CD8-positive, alpha-beta memory T cell (primary cell): Measurements from ENCODE around the gene SGIP1. TPM values are rescaled to one million over a fixed set of nuclear protein-coding genes. Genes with fewer than 3 reads are reported as not detected.
A peak's percentile ranks its signal among the peaks of the same experiment; 100 is the strongest.
"Not testable (repeated sequence)": the region's sequence is repeated elsewhere in the genome, so short reads cannot be mapped to it uniquely, and the experiment has no call there.

ENCODE experiments used
- CTCF ChIA-PET: fragments of 350-600 bp; sonication (Branson Sonifier 250); formaldehyde crosslinking; loops from one replicate; lab custom pipeline; 2021; ENCODE audit warnings: antibody characterized with exemption; lab: Charles Lee
- POLR2A ChIA-PET: fragments of 350-600 bp; sonication (Branson Sonifier 250); formaldehyde crosslinking; loops from one replicate; lab custom pipeline; 2021; ENCODE audit warnings: antibody characterized with exemption; lab: Charles Lee
- DNase-seq, 5 donors: peaks; one replicate each; pipeline versions ENCODE4 v3.0.0 to v3.0.0-alpha.2; 2020 to 2022; ENCODE audit warnings: mixed read lengths in 1 of 5
- H3K27ac ChIP-seq: one replicate; pipeline ENCODE4 v1.7.0; 2013; ENCODE audit warnings: low read depth, mild to moderate bottlenecking, low read length, moderate library complexity
- H3K27me3 ChIP-seq: 2 replicates; pipeline ENCODE4 v1.7.0; 2013; ENCODE audit warnings: low read length, mild to moderate bottlenecking; ENCODE audit not compliant: insufficient read depth, poor library complexity, severe bottlenecking
- H3K36me3 ChIP-seq: 2 replicates; pipeline ENCODE4 v1.7.0; 2013; ENCODE audit warnings: mild to moderate bottlenecking, low read length, moderate library complexity; ENCODE audit not compliant: insufficient read depth
- H3K4me1 ChIP-seq: 2 replicates; pipeline ENCODE4 v1.7.0; 2013; ENCODE audit warnings: mild to moderate bottlenecking, low read length, moderate library complexity; ENCODE audit not compliant: insufficient read depth
- H3K4me3 ChIP-seq: 2 replicates; pipeline ENCODE4 v1.7.0; 2013; ENCODE audit warnings: mild to moderate bottlenecking, low read length
- H3K9me3 ChIP-seq: 2 replicates; pipeline ENCODE4 v1.7.0; 2013; ENCODE audit warnings: mild to moderate bottlenecking, low read length
- H3K27ac Mint-ChIP-seq, 8 donors: one replicate each; pipeline ENCODE4 v1.8.0; 2020 to 2021; ENCODE audit warnings: mixed read lengths in 8 of 8, mild to moderate bottlenecking in 6 of 8, inconsistent platforms in 3 of 8, moderate library complexity in 3 of 8
- H3K27me3 Mint-ChIP-seq, 2 donors: one replicate each; pipeline ENCODE4 v1.8.0; 2020 to 2021; ENCODE audit warnings: mixed read lengths in 2 of 2, mild to moderate bottlenecking in 1 of 2, moderate library complexity in 1 of 2
- H3K36me3 Mint-ChIP-seq, 3 donors: one replicate each; pipeline ENCODE4 v1.8.0; 2020 to 2021; ENCODE audit warnings: mixed read lengths in 3 of 3, inconsistent platforms in 1 of 3, mild to moderate bottlenecking in 1 of 3
- H3K4me1 Mint-ChIP-seq, 3 donors: one replicate each; pipeline ENCODE4 v1.8.0; 2020 to 2021; ENCODE audit warnings: mixed read lengths in 3 of 3, inconsistent platforms in 1 of 3, mild to moderate bottlenecking in 1 of 3
- H3K4me3 Mint-ChIP-seq, 7 donors: one replicate each; pipeline ENCODE4 v1.8.0; 2020 to 2021; ENCODE audit warnings: mixed read lengths in 7 of 7, mild to moderate bottlenecking in 6 of 7, moderate library complexity in 4 of 7, inconsistent platforms in 2 of 7
- H3K9me3 Mint-ChIP-seq, 5 donors: one replicate each; pipeline ENCODE4 v1.8.0; 2020 to 2022; ENCODE audit warnings: mixed read lengths in 5 of 5, mild to moderate bottlenecking in 3 of 5, moderate library complexity in 2 of 5, inconsistent platforms in 1 of 5
- polyA plus RNA-seq: library from polyadenylated mRNA; unstranded; fragments of 300-500 nt; fragmentation: Illumina TruSeq; gene quantifications from one replicate; pipeline ENCODE4 v1.2.3, GENCODE V29; 2021
- total RNA-seq, 2 experiments: library from RNA; stranded (reverse); gene quantifications; one replicate each; pipeline ENCODE4 v1.2.3, GENCODE V29; 2021

SGIP1 gene
- total and polyA plus RNA-seq, 3 experiments from 2014 or later, result not detected

DNA sequence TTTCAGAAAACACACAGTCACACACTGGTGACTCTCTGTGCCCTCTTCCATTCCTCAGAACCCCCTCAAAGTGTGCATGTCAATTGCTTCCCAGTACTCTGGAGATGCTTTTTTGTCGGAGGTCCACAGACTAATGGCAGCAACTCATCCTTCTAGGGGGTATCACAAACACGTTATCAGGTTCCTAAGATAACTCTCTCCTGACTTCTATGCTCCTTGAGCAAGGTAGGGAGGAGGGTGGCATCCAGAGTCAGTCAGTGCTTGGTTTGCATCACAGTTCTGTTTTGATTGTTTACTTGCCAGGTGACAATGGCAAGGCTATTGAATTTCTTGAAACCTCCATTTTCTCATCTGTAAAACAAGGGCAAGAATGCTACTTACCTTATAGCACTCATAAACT lies 178.9 kb downstream of the SGIP1 start:
- Histone ChIP-seq H3K4me1 (no peaks in the 10 kb centered on the region), H3K36me3 (no peaks in the 10 kb centered on the region), H3K27me3 (no peaks in the 10 kb centered on the region), H3K9me3 (no peaks in the 10 kb centered on the region), H3K4me3 (no peak overlapping the region), H3K27ac (no peak overlapping the region)
- ChIA-PET POLR2A (no interaction called here), CTCF (no interaction called here)
- Mint-ChIP-seq H3K27ac (no peak overlapping the region), H3K27me3 (peaks cover 3 to 46% of the 10 kb centered on the region in 2 donors), H3K36me3 (no peaks in the 10 kb centered on the region), H3K4me3 (no peak overlapping the region), H3K4me1 (no peaks in the 10 kb centered on the region), H3K9me3 (no peaks in the 10 kb centered on the region)
- DNase-seq, result no peak

DNA sequence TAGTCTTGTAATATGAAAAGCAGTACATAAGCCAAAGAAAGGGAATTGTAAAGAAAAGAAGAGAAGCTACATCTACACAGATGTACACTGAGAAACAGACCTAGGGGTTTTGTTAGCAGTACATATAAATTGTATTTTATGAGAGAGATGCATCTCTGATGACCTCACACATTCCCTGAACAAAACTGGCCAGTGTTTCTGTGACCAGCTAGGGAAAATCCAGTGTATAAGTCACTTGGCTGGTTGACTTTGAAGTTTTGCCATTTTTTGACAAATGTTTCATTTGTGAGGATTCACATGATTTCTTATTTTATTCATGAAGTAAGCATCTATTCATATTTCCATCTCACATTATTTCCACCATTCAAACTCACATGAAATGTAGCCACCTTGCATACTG lies 190.0 kb downstream of the SGIP1 start:
- Mint-ChIP-seq H3K4me1 (peaks cover under 1 to 5% (median 4%) of the 10 kb centered on the region in 3 donors), H3K27me3 (peaks cover 9 to 42% of the 10 kb centered on the region in 2 donors), H3K9me3 (peaks cover 0 to under 1% (median 0%) of the 10 kb centered on the region in 5 donors), H3K27ac (no peak overlapping the region), H3K36me3 (no peaks in the 10 kb centered on the region), H3K4me3 (no peak overlapping the region)
- no peaks in the 10 kb centered on the region for H3K36me3 ChIP-seq
- H3K27ac ChIP-seq, result no peak overlapping the region
- POLR2A ChIA-PET, result no interaction called here
- H3K27me3 ChIP-seq, result no peaks in the 10 kb centered on the region
- H3K9me3 ChIP-seq, result no peaks in the 10 kb centered on the region
- DNase-seq, result no peak
- no peak overlapping the region for H3K4me3 ChIP-seq
- H3K4me1 ChIP-seq, result no peaks in the 10 kb centered on the region
- CTCF ChIA-PET, result no interaction called here

DNA sequence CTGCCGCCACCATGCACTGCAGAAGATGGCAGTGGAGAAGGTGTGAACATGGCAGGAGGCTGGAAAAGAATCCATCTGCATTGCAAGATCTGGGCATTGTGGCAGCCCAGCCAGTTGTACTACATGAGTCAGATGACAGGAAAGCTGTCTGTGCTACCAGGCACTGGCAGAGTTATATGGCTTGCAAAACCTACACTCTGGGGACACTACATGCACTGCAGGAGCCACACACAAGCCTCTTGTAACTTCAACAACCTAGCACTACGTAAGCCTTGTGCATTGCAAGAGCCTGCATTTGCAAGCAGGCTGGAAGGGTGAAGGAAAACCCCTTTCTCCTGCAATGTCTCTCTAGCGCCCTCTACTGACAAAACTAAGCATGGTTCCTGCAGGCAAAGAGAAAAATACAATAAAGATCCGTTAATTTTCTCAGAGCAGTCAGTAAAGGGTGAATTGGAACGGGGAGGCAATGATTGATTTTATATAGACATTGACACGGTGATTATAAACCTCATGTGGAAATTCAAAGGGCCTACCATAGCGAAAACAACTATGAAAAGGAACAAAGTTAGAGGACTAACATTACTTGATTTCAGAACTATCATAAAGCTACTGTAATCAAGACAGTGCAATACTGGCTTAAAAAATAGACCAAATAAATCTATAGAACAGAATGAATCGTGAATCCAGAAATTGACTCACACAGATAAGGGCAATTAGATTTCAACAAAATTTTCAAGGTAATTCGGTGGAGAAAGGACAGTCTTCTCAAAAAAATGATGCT lies 192.1 kb downstream of the SGIP1 start:
- Mint-ChIP-seq H3K27me3 (peaks cover 9 to 38% of the 10 kb centered on the region in 2 donors), H3K36me3 (no peaks in the 10 kb centered on the region), H3K4me1 (peaks cover 4 to 9% (median 9%) of the 10 kb centered on the region in 3 donors), H3K9me3 (peaks cover 0 to 2% (median 0%) of the 10 kb centered on the region in 5 donors), H3K27ac (no peak overlapping the region), H3K4me3 (no peak overlapping the region)
- Histone ChIP-seq H3K36me3 (no peaks in the 10 kb centered on the region), H3K4me3 (no peak overlapping the region), H3K4me1 (no peaks in the 10 kb centered on the region), H3K9me3 (no peaks in the 10 kb centered on the region), H3K27me3 (no peaks in the 10 kb centered on the region), H3K27ac (no peak overlapping the region)
- POLR2A ChIA-PET, result no interaction called here
- CTCF ChIA-PET, result interaction anchor here (0.8 to 1.4 kb wide), 6 partner anchors 8 to 767 kb away, joined by 3 to 4 read pairs (median 3); no protein-coding TSS in a partner anchor
- peak; percentile 8 to 56 (median 41) for DNase-seq

DNA sequence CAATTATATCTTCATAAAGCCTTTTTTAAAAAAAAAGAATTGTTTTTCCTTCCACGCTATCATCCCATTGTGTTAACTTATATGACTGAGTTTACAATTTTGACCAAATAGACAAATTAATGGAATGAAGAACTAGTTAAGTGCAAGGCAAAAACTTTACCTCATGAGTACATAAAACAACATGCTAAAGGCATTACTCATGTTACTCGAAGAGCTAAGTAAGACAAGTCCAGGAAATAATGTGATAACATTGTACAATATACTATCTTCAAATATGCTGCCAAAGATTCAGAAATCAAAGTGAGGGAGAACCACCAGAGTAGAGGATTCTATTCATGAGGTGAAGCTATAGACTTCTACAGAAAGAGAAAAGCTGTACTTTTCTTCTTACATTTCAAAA lies 194.1 kb downstream of the SGIP1 start:
- H3K4me3 Mint-ChIP-seq, result no peak overlapping the region
- H3K9me3 Mint-ChIP-seq, result peaks cover 0 to 2% (median 0%) of the 10 kb centered on the region in 5 donors
- H3K36me3 ChIP-seq, result no peaks in the 10 kb centered on the region
- H3K27ac Mint-ChIP-seq, result no peak overlapping the region
- no peaks in the 10 kb centered on the region for H3K36me3 Mint-ChIP-seq
- H3K27ac ChIP-seq, result no peak overlapping the region
- H3K4me1 ChIP-seq, result no peaks in the 10 kb centered on the region
- H3K4me1 Mint-ChIP-seq, result peaks cover 4 to 9% (median 9%) of the 10 kb centered on the region in 3 donors
- H3K27me3 ChIP-seq, result no peaks in the 10 kb centered on the region
- H3K4me3 ChIP-seq, result no peak overlapping the region
- DNase-seq, result no peak
- peaks cover 5 to 25% of the 10 kb centered on the region in 2 donors for H3K27me3 Mint-ChIP-seq
- CTCF ChIA-PET, result no interaction called here
- H3K9me3 ChIP-seq, result no peaks in the 10 kb centered on the region
- POLR2A ChIA-PET, result no interaction called here

DNA sequence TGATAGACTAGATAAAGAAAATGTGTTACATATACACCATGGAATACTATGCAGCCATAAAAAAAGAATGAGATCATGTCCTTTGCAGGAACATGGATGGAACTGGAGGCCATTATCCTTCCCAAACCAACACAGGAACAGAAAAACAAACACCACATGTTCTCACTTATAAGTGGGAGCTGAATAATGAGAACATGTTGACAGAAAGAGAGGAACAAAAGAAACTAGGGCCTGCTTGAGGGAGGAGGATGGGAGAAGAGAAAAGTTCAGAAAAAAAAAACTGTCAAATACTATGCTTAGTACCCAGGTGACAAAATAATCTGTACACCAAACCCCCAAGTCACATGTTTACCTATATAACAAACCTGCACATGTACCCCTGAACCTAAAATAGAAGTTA lies 194.8 kb downstream of the SGIP1 start:
- H3K27ac Mint-ChIP-seq, result peak overlapping the region in 1 of 8 donors; percentile 20
- H3K4me1 ChIP-seq, H3K27ac ChIP-seq, H3K4me3 Mint-ChIP-seq, CTCF ChIA-PET, H3K36me3 Mint-ChIP-seq, H3K4me1 Mint-ChIP-seq, H3K36me3 ChIP-seq, H3K9me3 Mint-ChIP-seq, DNase-seq, H3K4me3 ChIP-seq, H3K27me3 ChIP-seq, POLR2A ChIA-PET, H3K9me3 ChIP-seq: not testable (repeated sequence)
- peaks cover 5 to 24% of the 10 kb centered on the region in 2 donors for H3K27me3 Mint-ChIP-seq

DNA sequence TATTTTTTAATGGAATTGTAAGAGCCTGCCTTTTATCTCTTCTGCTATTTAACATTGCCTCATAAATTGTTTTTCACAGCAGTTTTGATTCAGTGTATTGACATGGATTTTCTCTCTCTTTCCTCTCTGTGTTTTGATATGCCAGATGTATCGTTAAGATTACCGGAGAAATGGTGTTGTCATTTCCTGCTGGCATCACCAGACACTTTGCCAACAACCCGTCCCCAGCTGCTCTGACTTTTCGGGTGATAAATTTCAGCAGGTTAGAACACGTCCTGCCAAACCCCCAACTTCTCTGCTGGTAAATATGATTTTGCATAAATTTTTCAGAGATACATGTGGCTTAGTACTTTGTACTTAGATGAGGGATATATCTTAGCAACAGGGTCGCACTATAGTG lies 195.2 kb downstream of the SGIP1 start:
- Histone ChIP-seq H3K27me3 (no peaks in the 10 kb centered on the region), H3K4me1 (no peaks in the 10 kb centered on the region), H3K27ac (no peak overlapping the region), H3K4me3 (no peak overlapping the region), H3K36me3 (no peaks in the 10 kb centered on the region), H3K9me3 (no peaks in the 10 kb centered on the region)
- peaks cover 5 to 24% of the 10 kb centered on the region in 2 donors for H3K27me3 Mint-ChIP-seq
- ChIA-PET CTCF (no interaction called here), POLR2A (no interaction called here)
- H3K4me3 Mint-ChIP-seq, result peak overlapping the region in 1 of 7 donors; percentile 16
- peak in 1 of 5 donors; percentile 34 for DNase-seq
- H3K27ac Mint-ChIP-seq, result no peak overlapping the region
- H3K4me1 Mint-ChIP-seq, result peaks cover 4 to 9% (median 9%) of the 10 kb centered on the region in 3 donors
- no peaks in the 10 kb centered on the region for H3K36me3 Mint-ChIP-seq
- H3K9me3 Mint-ChIP-seq, result peaks cover 0 to 2% (median 0%) of the 10 kb centered on the region in 5 donors

DNA sequence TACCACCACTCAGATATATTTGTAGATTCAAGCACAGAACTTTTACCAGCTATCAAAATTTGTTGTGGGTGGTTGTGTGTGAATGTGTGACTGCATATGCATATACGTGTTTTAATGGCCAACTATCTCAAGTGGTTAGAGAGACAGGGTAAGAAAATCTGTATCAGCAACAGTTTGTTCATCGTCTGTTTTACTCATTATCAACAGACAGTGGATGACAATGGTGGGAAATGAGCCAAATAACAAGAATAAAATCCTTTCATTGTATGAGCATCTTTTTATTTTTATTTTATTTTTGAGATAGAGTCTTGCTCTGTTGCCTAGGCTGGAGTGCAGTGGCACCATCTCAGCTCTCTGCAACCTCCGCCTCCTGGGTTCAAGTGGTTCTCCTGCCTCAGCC lies 195.6 kb downstream of the SGIP1 start:
- H3K4me1 Mint-ChIP-seq, result peaks cover 4 to 9% (median 9%) of the 10 kb centered on the region in 3 donors
- Histone ChIP-seq H3K9me3 (no peaks in the 10 kb centered on the region), H3K4me1 (no peaks in the 10 kb centered on the region), H3K36me3 (no peaks in the 10 kb centered on the region), H3K27me3 (no peaks in the 10 kb centered on the region), H3K27ac (no peak overlapping the region), H3K4me3 (no peak overlapping the region)
- H3K9me3 Mint-ChIP-seq, result peaks cover 0 to 2% (median 0%) of the 10 kb centered on the region in 5 donors
- H3K4me3 Mint-ChIP-seq, result no peak overlapping the region
- ChIA-PET CTCF (no interaction called here), POLR2A (no interaction called here)
- no peak for DNase-seq
- peaks cover 5 to 22% of the 10 kb centered on the region in 2 donors for H3K27me3 Mint-ChIP-seq
- no peaks in the 10 kb centered on the region for H3K36me3 Mint-ChIP-seq
- H3K27ac Mint-ChIP-seq, result no peak overlapping the region

DNA sequence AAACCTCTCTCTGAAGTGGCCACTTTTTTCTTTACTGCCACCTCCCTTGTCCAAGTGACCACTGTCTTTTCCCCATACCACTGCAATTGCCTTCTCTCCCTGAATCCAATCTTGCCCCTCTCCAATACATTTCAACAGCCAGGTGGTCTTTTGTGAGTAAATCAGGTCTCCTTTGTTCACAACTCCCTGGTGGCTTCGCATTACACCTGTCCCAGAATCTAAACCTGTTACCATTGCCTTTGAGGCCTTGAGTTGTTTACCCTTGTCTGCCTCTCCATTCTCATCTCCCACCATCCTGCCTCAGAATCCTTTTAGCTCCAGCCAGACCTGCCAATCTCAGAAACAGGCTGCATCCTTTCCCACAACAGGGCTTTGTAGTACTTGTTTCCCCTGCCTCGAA lies 196.5 kb downstream of the SGIP1 start:
- CTCF ChIA-PET, result no interaction called here
- no peak overlapping the region for H3K27ac ChIP-seq

More for the DNA sequence above, 196.5 kb downstream of the SGIP1 start:
- H3K27me3 ChIP-seq, result no peaks in the 10 kb centered on the region
- H3K4me3 ChIP-seq, result no peak overlapping the region
- Mint-ChIP-seq H3K27ac (no peak overlapping the region), H3K4me1 (peaks cover 4 to 9% (median 9%) of the 10 kb centered on the region in 3 donors), H3K36me3 (no peaks in the 10 kb centered on the region), H3K9me3 (peaks cover 0 to 2% (median 0%) of the 10 kb centered on the region in 5 donors), H3K27me3 (peaks cover 5 to 19% of the 10 kb centered on the region in 2 donors), H3K4me3 (peak overlapping the region in 1 of 7 donors; percentile 42)
- H3K36me3 ChIP-seq, result no peaks in the 10 kb centered on the region
- H3K9me3 ChIP-seq, result no peaks in the 10 kb centered on the region
- no peak for DNase-seq
- H3K4me1 ChIP-seq, result no peaks in the 10 kb centered on the region
- POLR2A ChIA-PET, result no interaction called here
